Measurements from ENCODE around the gene HSP90AB1.

GRCh38 chr6:44238687-44239350, 8.1 kb upstream of the HSP90AB1 start:
- TF ChIP-seq POLR2A (IDR thresholded peaks at IDR 0.05), result no peak
- TF ChIP-seq CTCF (IDR thresholded peaks at IDR 0.05), result no peak
- no peak for TF ChIP-seq POLR2AphosphoS5 (IDR thresholded peaks at IDR 0.05; ENCODE audit: insufficient read depth in 1 of 2, low read depth in 1 of 2)
